GM18867 (cell line): ENCODE results near the gene SLC24A5.

Source experiments
- ATAC-seq: cut with Tn5 transposase; IDR thresholded peaks from one replicate; pipeline ENCODE4 v1.9.1; 2021; ENCODE audit warnings: mild to moderate bottlenecking, moderate library complexity; ENCODE audit not compliant: unreplicated experiment

The SLC24A5 gene

GRCh38 chr15:48185529-48185928 is 64.7 kb downstream of the SLC24A5 start:
- no peak for ATAC-seq

DNA sequence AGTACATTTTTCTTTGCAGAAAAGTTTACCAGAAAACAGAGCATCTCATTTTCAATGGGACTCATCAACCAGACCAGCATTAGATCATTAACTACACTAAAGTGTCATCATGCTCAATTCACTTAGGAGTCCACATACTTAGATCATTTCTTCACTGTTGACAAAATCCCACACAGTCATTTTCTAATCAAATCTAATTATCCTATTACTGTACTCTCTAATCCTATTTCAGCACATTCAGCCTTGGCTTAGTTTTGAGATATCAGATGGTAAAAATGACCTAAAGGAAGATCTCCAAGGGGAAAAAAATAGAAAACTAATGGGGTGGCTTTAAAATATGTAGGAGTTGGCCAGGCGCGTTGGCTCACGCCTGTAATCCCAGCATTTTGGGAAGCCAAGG is 65.5 kb downstream of the SLC24A5 start:
- ATAC-seq: no peak

GRCh38 chr15:48190932-48191573 is 70.3 kb downstream of the SLC24A5 start:
- ATAC-seq: no peak

GRCh38 chr15:48191574-48192225 is 70.9 kb downstream of the SLC24A5 start, which contains the start of gene CTXN2:
Gene CTXN2 (plus strand): TSS chr15:48191665. CDS start chr15:48201301, 9,636 bp downstream.
- no peak for ATAC-seq
